Right ventricle myocardium inferior (tissue), 1 donor: ENCODE measurements around the gene MMP27. TPM values are rescaled to one million over a fixed set of nuclear protein-coding genes. Genes with fewer than 3 reads are reported as not detected.

Source experiments
- ATAC-seq: fragments of 200-7000 bp; cut with Tn5 transposase; one replicate; pipeline ENCODE4 v1.9.1; 2020; ENCODE audit warnings: mild to moderate bottlenecking, moderate library complexity
- DNase-seq: peaks from one replicate; pipeline ENCODE4 v3.0.0; 2021; ENCODE audit errors: missing footprints
- intact Hi-C: fragments of 100-400 bp; cut with DNase I; formaldehyde crosslinking; loops from one replicate; pipeline ENCODE4 v1.11.0; 2022
- total RNA-seq: library from RNA; stranded (reverse); fragmentation: NEBNext Ultra II Directional; extraction: Animal tissue kit (Norgen Biotek cat#: 25700); gene quantifications from one replicate; pipeline ENCODE4 v1.2.1, GENCODE V29; 2021
- donor health status: DM: no; HTN: yes; CAD: no; lungs with severe emphysema.

MMP27 gene
- total RNA-seq, 1 donor from 2014 or later: not detected

DNA sequence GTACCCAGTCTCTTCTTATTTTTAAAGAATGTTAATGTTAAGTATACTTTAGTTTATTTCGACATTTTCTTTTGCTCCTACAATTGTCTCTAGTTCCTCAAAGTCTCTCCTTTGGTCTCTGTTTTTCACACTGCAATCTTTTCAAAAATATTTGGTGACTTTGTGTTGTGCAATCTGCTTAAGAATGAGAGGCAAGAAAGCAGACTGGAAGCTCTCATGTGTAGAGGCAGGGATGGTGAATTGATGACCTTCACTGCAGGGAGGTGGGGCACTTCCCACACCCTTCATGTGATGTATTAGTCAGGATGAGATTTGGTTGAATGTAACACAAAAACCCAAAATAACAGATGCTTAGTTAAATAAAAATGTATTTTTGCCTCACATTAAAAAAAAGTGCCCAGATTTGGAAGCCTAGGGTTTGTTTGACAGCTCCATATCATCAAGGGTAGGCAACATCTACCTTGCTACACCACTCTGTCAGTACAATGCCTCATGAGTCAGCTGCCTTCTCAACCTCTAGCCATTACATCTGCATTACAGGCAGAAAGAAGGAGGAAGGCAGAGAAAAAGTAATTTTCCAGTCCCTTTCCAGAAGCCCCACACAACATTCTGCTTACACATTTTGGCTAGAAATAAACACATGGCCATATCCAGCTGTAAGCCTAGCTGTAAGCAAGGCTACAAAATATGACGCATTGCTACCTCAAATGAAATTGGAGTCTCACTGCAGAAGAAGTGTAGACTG lies 3.8 kb upstream of the MMP27 start:
- ATAC-seq (no peak), DNase-seq (no peak)
- intact Hi-C loops: no loop called here

- DNase-seq (no peak), ATAC-seq (no peak)
- intact Hi-C loops: no loop called here
Measured at GRCh38 chr11:102708654-102709053, 3.1 kb upstream of the MMP27 start.

GRCh38 chr11:102704841-102705240 lies 728 bp downstream of the MMP27 start:
- intact Hi-C loops: no loop called here
- DNase-seq (no peak), ATAC-seq (no peak)

DNA sequence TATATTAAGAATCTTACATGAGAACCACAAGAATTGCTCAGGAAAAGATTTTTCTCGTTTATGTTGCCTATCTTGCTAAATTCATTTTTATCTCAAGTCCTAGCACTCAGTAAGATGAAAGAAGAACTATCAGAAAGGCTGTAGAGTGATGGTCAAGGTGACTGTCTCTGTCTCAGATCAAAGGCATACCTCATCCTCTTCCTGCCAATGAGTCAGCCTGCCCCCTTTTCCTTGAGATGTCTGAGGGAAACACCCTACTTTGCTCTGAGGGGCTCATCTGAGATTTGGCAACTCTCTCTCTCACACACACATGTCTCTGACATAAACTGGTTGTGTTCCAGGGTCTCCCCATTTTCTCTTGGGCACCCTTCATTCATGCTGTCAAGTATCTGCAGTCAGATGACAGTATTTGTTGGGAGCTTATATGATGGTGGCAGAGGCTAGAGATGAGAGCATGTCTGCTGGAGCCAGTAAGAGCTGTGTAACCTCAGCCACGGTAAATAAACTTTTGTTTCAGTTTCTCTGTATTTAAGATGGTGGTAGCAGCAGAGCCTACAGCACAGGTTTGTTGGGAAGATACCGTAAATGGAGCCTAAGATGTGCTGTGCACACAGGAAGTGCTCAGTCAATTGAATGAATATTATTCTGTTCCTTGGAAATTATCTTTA lies 1.6 kb downstream of the MMP27 start:
- DNase-seq: no peak
- no peak for ATAC-seq
- intact Hi-C loops: no loop called here

- intact Hi-C loops: no loop called here
- ATAC-seq: no peak
Measured at GRCh38 chr11:102695201-102695600, 10.4 kb downstream of the MMP27 start.

GRCh38 chr11:102685754-102686153 lies 19.8 kb downstream of the MMP27 start:
- DNase-seq (no peak), ATAC-seq (no peak)
- intact Hi-C loops: no loop called here

More at GRCh38 chr11:102695201-102695600, 10.4 kb downstream of the MMP27 start:
- DNase-seq: no peak

DNA sequence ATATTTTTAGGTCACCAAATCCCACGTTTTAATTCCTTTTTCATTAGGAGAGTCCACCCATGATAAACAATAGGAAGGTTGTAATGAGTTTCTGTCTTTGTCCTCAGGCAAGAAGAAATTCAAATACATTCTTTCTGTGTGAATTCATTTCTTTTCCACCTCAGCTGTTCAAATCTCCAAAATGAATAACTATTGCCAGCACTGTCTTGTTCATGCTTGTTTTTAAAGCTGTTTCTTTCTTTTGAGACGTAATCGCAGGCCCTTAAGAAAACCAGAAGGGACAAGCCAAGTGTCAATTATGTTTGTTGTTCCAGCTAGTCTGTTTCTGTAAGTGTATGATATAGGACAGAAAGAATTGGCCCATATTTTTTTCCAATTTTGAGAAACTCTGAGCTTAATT lies 20.2 kb downstream of the MMP27 start:
- DNase-seq (no peak), ATAC-seq (no peak)
- intact Hi-C loops: no loop called here

GRCh38 chr11:102683277-102683676 lies 22.3 kb downstream of the MMP27 start:
- ATAC-seq: no peak
- intact Hi-C loops: no loop called here
- DNase-seq: no peak

DNA sequence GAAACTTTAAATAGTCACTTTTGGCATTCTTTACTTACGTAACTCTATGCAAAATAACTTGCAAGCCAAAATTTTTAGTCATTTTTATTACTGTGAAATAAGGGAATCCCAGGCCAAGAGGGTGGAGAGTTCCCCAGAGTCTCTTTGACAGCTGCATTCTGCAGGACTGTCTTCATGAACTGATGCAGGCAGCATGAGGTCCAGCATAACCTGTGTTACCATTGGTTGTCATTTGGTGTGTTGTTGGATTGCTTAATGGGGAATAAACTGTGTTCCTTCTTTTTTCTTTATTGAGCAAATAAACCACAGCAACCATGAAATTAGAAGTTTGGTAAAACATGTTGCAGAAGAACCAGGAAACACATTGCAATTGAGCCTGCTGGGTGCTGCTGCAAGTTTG lies 24.6 kb downstream of the MMP27 start:
- DNase-seq: no peak
- ATAC-seq: peak; percentile 90
- intact Hi-C loops: no loop called here

DNA sequence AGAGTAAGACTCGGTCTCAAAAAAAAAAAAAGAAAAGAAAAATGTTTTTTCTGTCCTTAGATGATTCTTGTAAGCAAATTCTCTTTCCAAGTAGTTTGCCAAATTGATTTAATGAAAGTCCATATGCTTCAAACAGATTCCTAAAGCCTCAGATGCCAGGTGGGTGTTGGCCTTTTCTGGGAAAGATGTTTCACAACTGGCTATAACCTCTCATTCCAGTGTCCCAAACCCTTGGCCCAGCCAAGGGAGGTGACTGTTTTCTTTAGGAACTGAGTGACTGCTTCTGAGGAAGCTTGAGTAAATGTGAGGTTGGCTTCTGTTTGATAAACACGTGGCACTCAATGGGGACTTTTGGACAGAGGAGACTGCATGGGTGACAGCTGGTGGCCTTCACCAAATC lies 27.5 kb downstream of the MMP27 start:
- ATAC-seq: no peak
- intact Hi-C loops: no loop called here

DNA sequence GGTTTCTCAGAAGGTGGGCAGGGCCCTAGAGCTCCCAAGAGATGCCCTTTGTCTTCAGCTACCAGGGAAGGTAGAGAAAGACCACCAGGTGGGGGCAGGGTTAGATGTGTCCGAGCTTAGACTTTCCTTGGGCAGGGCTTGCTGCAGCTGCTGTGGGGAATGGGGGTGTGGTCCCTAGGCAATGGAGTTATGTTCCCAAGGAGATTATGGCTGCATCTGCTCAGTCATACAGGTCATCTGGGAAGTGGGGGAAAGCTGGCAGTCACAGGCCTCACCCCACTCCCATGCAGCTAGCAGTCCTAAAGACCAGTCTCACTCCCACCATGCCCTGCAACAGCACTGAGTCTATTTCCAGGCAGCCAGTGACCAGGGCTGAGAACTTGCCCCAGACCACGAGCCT lies 29.5 kb downstream of the MMP27 start:
- ATAC-seq (no peak), DNase-seq (no peak)
- intact Hi-C loops: no loop called here

More for the DNA sequence above, 27.5 kb downstream of the MMP27 start:
- DNase-seq: no peak

DNA sequence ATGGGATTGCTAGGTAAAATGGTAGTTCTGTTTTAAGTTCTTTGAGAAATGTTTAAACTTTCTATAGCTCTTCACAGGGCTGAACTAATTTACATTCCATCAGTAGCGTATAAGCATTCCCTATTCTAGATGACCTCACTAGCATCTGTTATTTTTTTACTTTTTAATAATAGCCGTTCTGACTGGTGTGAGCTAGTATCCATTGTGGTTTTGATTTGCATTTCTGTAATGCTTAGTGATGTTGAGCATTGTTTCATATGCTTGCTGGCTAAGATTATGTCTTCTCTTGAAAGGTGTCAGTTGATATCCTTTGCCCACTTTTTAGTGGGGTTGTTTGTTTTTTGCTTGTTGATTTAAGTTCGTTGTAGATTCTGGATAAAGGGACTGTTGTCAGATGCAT lies 35.9 kb downstream of the MMP27 start:
- DNase-seq (no peak), ATAC-seq (no peak)
- intact Hi-C loops: loop anchor here (10.0 kb wide), 1 partner anchor 375 kb away; no protein-coding TSS in a partner anchor

DNA sequence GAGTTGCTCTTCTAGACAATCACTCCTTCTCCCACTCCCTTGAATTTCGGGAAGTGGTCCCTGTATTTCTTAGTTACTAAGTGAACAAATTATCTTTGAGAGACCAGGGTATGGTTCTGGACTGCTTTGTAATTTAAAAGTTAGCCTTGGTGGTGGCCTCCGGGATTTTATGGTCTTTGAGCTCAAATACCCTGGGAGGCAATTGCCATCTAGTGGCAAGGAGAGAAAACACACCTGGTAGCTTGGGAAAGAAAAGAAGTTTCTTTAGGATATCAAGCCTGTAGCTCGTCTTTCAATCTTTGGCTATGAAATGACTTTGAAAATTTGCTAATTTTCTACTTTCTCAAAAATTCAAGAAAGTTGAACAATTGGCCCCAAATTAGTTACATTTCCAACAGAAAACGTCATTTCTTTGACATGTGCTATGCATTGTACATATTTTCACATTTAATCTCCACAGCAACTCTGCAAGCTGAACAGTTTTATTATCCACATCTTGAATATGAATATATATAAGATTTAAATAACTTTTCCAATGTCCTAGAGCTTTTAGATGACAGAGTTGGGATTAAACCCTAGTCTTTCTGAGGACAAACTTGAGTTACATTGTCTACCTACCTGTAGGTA lies 39.1 kb downstream of the MMP27 start:
- intact Hi-C loops: loop anchor here (10.0 kb wide), 1 partner anchor 372 kb away; no protein-coding TSS in a partner anchor

DNA sequence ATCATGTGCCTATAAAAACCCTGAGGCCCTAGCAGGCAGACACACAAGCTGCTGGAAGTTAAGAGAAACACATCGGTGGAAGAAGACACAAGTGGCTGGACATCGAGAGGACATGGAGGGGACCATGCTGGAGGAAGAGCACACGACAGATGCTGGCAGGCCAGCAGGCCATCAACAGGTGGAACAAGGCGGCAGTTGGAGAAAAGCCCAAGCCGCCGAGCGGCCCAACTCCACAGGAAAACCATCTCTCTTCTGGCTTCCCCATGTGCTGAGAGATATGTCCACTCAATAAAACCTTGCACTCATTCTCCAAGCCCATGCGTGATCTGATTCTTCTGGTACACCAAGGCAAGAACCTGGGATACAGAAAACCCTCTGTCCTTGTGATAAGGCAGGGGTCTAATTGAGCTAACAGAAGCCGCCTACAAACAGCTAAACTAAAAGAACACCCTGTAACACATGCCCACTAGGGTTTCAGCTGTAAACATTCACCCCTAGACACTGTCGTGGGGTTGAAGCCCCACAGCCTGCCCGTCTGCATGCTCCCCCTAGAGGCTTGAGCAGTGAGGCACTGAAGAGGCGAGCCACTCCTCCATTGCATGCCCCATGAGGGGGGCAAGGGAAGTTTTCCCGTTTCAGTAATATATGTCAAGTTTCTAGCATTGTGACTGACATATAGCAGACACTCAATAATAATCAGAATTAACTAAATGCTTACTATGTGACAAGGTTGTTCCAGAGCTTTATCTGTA lies 41.4 kb downstream of the MMP27 start:
- intact Hi-C loops: loop anchor here (10.0 kb wide), 1 partner anchor 369 kb away; no protein-coding TSS in a partner anchor
- DNase-seq (no peak), ATAC-seq (no peak)

More for the DNA sequence above, 39.1 kb downstream of the MMP27 start:
- DNase-seq: no peak
- no peak for ATAC-seq

DNA sequence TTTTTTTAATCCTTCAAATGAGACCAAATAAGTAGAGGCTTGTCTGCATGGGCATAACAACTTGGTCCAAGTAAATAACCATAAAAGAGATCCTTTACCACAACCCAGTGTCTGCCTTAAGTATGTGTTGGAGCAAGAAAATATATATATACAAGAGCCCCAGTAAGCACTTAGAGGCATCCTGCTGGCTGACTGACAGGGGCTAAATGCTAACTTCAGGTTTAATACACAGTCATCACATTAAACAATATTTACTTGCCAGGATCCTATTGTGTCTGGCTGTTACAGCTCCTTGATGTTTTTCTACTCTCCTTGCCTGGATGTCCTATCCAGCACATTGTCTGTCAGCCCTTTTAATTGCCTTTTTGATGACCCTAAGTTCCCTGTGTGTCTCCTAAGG lies 43.0 kb downstream of the MMP27 start:
- intact Hi-C loops: loop anchor here (10.0 kb wide), 1 partner anchor 368 kb away; no protein-coding TSS in a partner anchor
- no peak for ATAC-seq
- no peak for DNase-seq

GRCh38 chr11:102661040-102661439 lies 44.5 kb downstream of the MMP27 start:
- DNase-seq (no peak), ATAC-seq (no peak)
- intact Hi-C loops: loop anchor here (10.0 kb wide), 1 partner anchor 366 kb away; no protein-coding TSS in a partner anchor

GRCh38 chr11:102656528-102656927 lies 49.0 kb downstream of the MMP27 start:
- DNase-seq (no peak), ATAC-seq (no peak)
- intact Hi-C loops: no loop called here

DNA sequence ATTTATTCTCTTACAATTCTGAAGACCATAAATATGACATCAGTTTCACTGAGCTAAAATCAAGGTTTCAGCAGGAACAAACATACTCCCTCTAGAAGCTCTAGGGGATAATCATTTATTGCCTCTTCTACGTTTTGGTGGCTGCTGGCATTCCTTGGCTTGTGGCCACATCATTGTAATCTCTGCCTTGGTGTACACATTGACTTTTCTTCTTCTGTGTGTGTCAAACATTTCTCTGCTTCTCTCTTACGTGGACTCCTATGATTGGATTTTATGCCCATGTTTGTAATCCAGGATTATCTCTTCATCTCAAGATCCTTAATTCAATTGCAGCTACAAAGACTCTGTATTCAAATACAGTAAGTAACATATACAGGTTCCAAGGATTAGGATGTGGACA lies 50.0 kb downstream of the MMP27 start:
- ATAC-seq (no peak), DNase-seq (no peak)
- intact Hi-C loops: no loop called here

GRCh38 chr11:102654761-102655160 lies 50.8 kb downstream of the MMP27 start:
- intact Hi-C loops: no loop called here
- DNase-seq (no peak), ATAC-seq (no peak)
